Mammary epithelial cell (primary cell): ENCODE measurements around the gene RITA1.

Source experiments
- EZH2 ChIP-seq: IDR thresholded peaks from 2 replicates; pipeline ENCODE4 v1.6.1; 2012; ENCODE audit warnings: low read length, inconsistent platforms, borderline replicate concordance
- TF ChIP-seq, protein P1 (sequence below), 2 donors: IDR thresholded peaks in 1 of 2; conservative IDR thresholded peaks in 1 of 2; 2 replicates each; pipeline ENCODE4 v1.5.1; 2011 to 2012; ENCODE audit warnings: inconsistent platforms in 2 of 2, low read length in 2 of 2, mild to moderate bottlenecking in 2 of 2, control low read depth in 1 of 2, low read depth in 1 of 2; ENCODE audit not compliant: insufficient read depth in 1 of 2; ENCODE audit errors: extremely low read depth in 1 of 2

DNA sequence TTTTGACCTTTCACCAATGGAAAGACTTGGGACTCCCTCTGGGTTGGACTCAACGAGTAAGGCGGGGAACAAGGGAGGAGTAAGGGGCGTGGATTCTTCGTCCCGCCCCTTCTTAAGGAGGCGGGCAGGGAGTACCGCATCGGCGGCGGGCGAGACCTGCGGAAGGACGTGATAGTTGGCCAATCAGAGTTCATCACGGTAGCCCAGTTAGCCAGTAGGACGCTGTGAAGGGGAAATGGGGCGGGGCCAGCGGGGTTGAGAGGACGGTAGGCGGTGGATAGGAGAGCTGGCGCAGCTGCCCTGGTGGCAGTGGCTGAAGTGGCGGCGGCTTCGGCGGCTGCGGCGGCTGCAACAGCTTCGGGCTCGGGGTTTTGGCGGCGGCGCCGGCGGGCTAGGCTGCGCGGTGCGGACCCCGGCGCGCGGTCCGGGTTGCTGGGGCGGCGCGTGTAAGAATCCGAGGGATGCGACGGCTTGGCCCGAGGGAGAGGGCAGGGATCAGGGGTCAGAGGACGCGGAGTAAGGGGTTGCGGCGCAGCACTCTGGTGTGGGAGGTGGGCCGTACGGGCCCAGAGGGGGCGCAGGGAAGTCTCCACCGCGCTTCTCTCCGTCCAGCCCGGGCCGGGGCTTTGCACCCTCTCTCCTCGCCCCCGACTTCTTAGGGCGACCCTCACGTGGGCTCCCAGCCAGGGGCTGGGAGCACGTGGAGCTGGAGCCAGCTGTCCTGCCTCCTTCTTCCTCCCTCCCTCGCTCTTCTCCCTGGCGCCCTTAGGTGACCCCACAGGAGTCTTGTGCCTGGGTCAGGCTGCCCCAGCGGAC, 35.9 kb downstream of the RITA1 start, which contains the start of gene TPCN1:
- TF ChIP-seq EZH2 = no peak
- TF ChIP-seq, protein P1, sequence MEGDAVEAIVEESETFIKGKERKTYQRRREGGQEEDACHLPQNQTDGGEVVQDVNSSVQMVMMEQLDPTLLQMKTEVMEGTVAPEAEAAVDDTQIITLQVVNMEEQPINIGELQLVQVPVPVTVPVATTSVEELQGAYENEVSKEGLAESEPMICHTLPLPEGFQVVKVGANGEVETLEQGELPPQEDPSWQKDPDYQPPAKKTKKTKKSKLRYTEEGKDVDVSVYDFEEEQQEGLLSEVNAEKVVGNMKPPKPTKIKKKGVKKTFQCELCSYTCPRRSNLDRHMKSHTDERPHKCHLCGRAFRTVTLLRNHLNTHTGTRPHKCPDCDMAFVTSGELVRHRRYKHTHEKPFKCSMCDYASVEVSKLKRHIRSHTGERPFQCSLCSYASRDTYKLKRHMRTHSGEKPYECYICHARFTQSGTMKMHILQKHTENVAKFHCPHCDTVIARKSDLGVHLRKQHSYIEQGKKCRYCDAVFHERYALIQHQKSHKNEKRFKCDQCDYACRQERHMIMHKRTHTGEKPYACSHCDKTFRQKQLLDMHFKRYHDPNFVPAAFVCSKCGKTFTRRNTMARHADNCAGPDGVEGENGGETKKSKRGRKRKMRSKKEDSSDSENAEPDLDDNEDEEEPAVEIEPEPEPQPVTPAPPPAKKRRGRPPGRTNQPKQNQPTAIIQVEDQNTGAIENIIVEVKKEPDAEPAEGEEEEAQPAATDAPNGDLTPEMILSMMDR (conservative IDR thresholded peaks at IDR 0.05 in 1 of 2, IDR thresholded peaks at IDR 0.05 in 1 of 2; ENCODE audit: extremely low read depth in 1 of 2, insufficient read depth in 1 of 2, low read depth in 1 of 2, low read length in 2 of 2) = no peak
